ENCODE results near the gene IFNLR1.

GRCh38 chr1:24177161-24177560, 9.9 kb downstream of the IFNLR1 start:
- TF ChIP-seq, protein P1, sequence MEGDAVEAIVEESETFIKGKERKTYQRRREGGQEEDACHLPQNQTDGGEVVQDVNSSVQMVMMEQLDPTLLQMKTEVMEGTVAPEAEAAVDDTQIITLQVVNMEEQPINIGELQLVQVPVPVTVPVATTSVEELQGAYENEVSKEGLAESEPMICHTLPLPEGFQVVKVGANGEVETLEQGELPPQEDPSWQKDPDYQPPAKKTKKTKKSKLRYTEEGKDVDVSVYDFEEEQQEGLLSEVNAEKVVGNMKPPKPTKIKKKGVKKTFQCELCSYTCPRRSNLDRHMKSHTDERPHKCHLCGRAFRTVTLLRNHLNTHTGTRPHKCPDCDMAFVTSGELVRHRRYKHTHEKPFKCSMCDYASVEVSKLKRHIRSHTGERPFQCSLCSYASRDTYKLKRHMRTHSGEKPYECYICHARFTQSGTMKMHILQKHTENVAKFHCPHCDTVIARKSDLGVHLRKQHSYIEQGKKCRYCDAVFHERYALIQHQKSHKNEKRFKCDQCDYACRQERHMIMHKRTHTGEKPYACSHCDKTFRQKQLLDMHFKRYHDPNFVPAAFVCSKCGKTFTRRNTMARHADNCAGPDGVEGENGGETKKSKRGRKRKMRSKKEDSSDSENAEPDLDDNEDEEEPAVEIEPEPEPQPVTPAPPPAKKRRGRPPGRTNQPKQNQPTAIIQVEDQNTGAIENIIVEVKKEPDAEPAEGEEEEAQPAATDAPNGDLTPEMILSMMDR (optimal IDR thresholded peaks at IDR 0.05 in 1 of 3, IDR thresholded peaks at IDR 0.05 in 1 of 3, conservative IDR thresholded peaks at IDR 0.05 in 1 of 3; ENCODE audit: extremely low read depth in 1 of 3, insufficient read depth in 2 of 3, low read length in 3 of 3), result no peak
- no peak for TF ChIP-seq EZH2 (IDR thresholded peaks at IDR 0.05; ENCODE audit: low read length)
